ENCODE data around the gene CELA2A. TPM values are rescaled to one million over a fixed set of nuclear protein-coding genes. Genes with fewer than 3 reads are reported as not detected.
A peak's percentile ranks its signal among the peaks of the same experiment; 100 is the strongest.
"Not testable (repeated sequence)": the region's sequence is repeated elsewhere in the genome, so short reads cannot be mapped to it uniquely, and the experiment has no call there.

CELA2A gene
- total and polyA plus RNA-seq, 7 experiments from 2014 or later, result not detected

- ATAC-seq (no peak), DNase-seq (no peak)
- no peaks in the 10 kb centered on the region for H3K9me3 ChIP-seq (ENCODE audit: control insufficient read depth in 2 of 3, low read length in 3 of 3)
- no peaks in the 10 kb centered on the region for H3K27me3 ChIP-seq (ENCODE audit: control insufficient read depth in 2 of 2, insufficient read depth in 2 of 2, low read length in 2 of 2)
- H3K4me3 Mint-ChIP-seq, result no peak overlapping the region
- H3K4me1 ChIP-seq (ENCODE audit: control insufficient read depth in 2 of 2, insufficient read depth in 2 of 2, low read length in 2 of 2), result no peaks in the 10 kb centered on the region
- POLR2A ChIA-PET, result no interaction called here
- peaks cover 0 to 23% (median 0%) of the 10 kb centered on the region in 3 experiments for H3K36me3 ChIP-seq (ENCODE audit: control insufficient read depth in 2 of 3, insufficient read depth in 3 of 3, low read length in 3 of 3)
- peak overlapping the region in 1 of 9 donors; percentile 32 for H3K27ac Mint-ChIP-seq
- H3K4me1 Mint-ChIP-seq, result peaks cover 0 to 2% (median 0%) of the 10 kb centered on the region in 7 donors
- CTCF ChIA-PET, result interaction anchor here (0.6 to 3.5 kb wide), 6 partner anchors 55 to 304 kb away, joined by 3 to 64 read pairs (median 5); no protein-coding TSS in a partner anchor
- H3K36me3 Mint-ChIP-seq, result peaks cover 0 to 2% (median 0%) of the 10 kb centered on the region in 5 donors
- intact Hi-C loops (cut with micrococcal nuclease), result loop anchor here in 1 of 2 donors (10.0 kb wide), 2 partner anchors 48 to 308 kb away; no protein-coding TSS in a partner anchor
- H3K27ac ChIP-seq (ENCODE audit: low read depth, low read length), result no peak overlapping the region
- no peaks in the 10 kb centered on the region for H3K9me3 Mint-ChIP-seq
- no peak overlapping the region for H3K4me3 ChIP-seq (ENCODE audit: low read length)
- no peaks in the 10 kb centered on the region for H3K27me3 Mint-ChIP-seq
Observed at GRCh38 chr1:15432324-15432723, 24.2 kb upstream of the CELA2A start.

DNA sequence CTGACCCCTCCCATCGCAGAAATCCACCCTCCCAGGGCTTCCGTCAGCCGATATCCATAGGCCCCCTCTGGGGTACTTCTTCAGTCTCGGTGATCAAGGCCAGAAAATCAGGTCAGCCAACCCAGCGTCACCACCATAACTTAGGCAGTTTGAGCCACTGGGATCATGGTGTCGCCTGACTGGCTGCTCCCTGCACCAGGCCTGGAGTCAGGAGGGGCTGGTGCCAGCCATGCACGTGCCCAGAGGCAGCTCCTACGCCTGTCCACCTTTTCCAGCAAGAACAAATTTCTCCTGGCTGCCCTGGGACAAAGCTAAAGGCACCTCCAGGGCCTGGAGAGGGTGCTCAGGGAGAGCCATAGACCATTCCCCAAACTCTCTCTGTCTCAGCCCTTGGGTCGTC lies 23.1 kb upstream of the CELA2A start:
- no peak for DNase-seq
- Mint-ChIP-seq H3K36me3 (peaks cover 0 to under 1% (median 0%) of the 10 kb centered on the region in 5 donors), H3K4me3 (no peak overlapping the region), H3K9me3 (no peaks in the 10 kb centered on the region), H3K27ac (peak overlapping the region in 1 of 9 donors; percentile 9), H3K4me1 (peaks cover 0 to 2% (median 0%) of the 10 kb centered on the region in 7 donors), H3K27me3 (no peaks in the 10 kb centered on the region)
- H3K27me3 ChIP-seq (ENCODE audit: control insufficient read depth in 2 of 2, insufficient read depth in 2 of 2, low read length in 2 of 2), result no peaks in the 10 kb centered on the region
- no peak overlapping the region for H3K4me3 ChIP-seq (ENCODE audit: low read length)
- H3K4me1 ChIP-seq (ENCODE audit: control insufficient read depth in 2 of 2, insufficient read depth in 2 of 2, low read length in 2 of 2), result no peaks in the 10 kb centered on the region
- CTCF ChIA-PET, result no interaction called here
- no peak for ATAC-seq
- H3K27ac ChIP-seq (ENCODE audit: low read depth, low read length), result no peak overlapping the region
- H3K36me3 ChIP-seq (ENCODE audit: control insufficient read depth in 2 of 3, insufficient read depth in 3 of 3, low read length in 3 of 3), result peaks cover 0 to 12% (median 0%) of the 10 kb centered on the region in 3 experiments
- POLR2A ChIA-PET, result no interaction called here
- no peaks in the 10 kb centered on the region for H3K9me3 ChIP-seq (ENCODE audit: control insufficient read depth in 2 of 3, low read length in 3 of 3)
- intact Hi-C loops (cut with micrococcal nuclease), result loop anchor here in 1 of 2 donors (10.0 kb wide), 2 partner anchors 49 to 309 kb away; no protein-coding TSS in a partner anchor

DNA sequence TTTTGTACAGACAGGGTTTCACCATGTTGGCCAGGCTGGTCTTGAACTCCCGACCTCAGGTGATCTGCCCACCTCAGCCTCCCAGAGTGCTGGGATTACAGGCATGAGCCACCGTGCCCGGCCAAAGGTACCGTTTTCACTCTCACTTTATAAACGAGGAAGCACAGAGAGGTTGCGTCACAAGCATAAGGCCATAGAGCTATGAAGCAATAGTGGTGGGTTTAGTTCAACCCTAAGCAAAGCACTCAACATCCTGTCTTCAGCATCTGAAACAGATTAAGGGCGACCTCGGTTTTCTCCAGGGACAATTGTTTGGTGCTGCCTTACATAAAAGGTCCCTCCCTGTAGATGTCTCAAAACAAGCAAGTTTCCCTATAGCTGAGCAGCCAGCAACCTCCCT lies 21.8 kb upstream of the CELA2A start:
- CTCF ChIA-PET, result interaction anchor here (2.7 kb wide), 1 partner anchor 111 kb away, joined by 8 read pairs; no protein-coding TSS in a partner anchor
- H3K4me1 Mint-ChIP-seq; H3K36me3 ChIP-seq (ENCODE audit: control insufficient read depth in 2 of 3, insufficient read depth in 3 of 3, low read length in 3 of 3); H3K36me3 Mint-ChIP-seq; H3K4me3 Mint-ChIP-seq; H3K4me1 ChIP-seq (ENCODE audit: control insufficient read depth in 2 of 2, insufficient read depth in 2 of 2, low read length in 2 of 2); H3K4me3 ChIP-seq (ENCODE audit: low read length); POLR2A ChIA-PET; H3K27ac Mint-ChIP-seq; H3K9me3 ChIP-seq (ENCODE audit: control insufficient read depth in 2 of 3, low read length in 3 of 3); H3K27me3 Mint-ChIP-seq; H3K27me3 ChIP-seq (ENCODE audit: control insufficient read depth in 2 of 2, insufficient read depth in 2 of 2, low read length in 2 of 2); H3K27ac ChIP-seq (ENCODE audit: low read depth, low read length); DNase-seq; H3K9me3 Mint-ChIP-seq: not testable (repeated sequence)
- ATAC-seq, result peak; percentile 21
- intact Hi-C loops (cut with micrococcal nuclease), result loop anchor here in 1 of 2 donors (10.0 kb wide), 2 partner anchors 50 to 310 kb away; no protein-coding TSS in a partner anchor

DNA sequence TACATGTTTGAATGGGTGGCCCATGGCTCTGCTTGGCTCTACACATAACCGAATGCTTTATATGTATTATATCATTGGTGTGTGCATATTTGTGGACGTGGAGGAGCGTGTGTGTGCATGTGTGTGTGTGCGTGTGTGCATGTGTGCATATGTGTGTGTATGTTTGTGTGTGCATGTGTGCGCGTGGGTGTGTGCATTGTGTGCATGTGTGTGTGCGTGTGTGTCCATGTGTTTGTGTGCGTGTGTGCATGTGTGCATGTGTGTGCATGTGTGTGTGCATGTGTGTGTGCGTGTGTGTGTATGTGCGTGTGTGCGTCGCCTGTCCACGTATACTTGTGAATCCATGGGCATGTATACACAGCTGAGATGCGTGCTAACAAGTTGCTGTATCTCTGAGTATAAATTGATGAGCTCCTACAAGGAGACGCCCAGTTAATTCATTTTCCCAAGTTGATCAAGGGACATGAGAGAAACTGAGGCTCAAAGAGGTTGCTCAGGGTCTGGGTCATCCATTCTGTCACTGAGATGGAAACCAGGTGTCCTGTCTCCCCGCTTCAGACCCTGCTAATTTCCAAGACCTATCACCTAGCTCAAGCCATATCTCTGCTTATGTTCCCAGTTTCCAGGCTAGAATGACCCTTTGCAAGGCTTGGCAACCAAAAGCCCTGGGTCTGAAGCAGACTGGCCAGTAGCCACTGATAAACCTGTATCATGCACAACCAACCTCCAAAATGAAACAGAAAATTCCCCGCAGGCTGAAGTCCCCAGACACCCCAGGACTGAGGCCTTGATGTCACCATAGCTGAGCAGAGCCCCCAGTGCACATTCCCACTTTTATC lies 21.1 kb upstream of the CELA2A start:
- intact Hi-C loops (cut with micrococcal nuclease), result loop anchor here in 1 of 2 donors (10.0 kb wide), 2 partner anchors 51 to 311 kb away; no protein-coding TSS in a partner anchor
- ChIA-PET POLR2A (no interaction called here), CTCF (interaction anchor here (2.7 kb wide), 1 partner anchor 112 kb away, joined by 8 read pairs; no protein-coding TSS in a partner anchor)
- Mint-ChIP-seq H3K36me3 (no peaks in the 10 kb centered on the region), H3K4me1 (peaks cover 0 to 2% (median 0%) of the 10 kb centered on the region in 7 donors), H3K27ac (no peak overlapping the region), H3K4me3 (no peak overlapping the region), H3K27me3 (no peaks in the 10 kb centered on the region), H3K9me3 (no peaks in the 10 kb centered on the region)
- Histone ChIP-seq H3K36me3 (ENCODE audit: control insufficient read depth in 2 of 3, insufficient read depth in 3 of 3, low read length in 3 of 3) (peaks cover 0 to 2% (median 0%) of the 10 kb centered on the region in 3 experiments), H3K27ac (ENCODE audit: low read depth, low read length) (no peak overlapping the region), H3K4me3 (ENCODE audit: low read length) (no peak overlapping the region), H3K27me3 (ENCODE audit: control insufficient read depth in 2 of 2, insufficient read depth in 2 of 2, low read length in 2 of 2) (no peaks in the 10 kb centered on the region), H3K4me1 (ENCODE audit: control insufficient read depth in 2 of 2, insufficient read depth in 2 of 2, low read length in 2 of 2) (no peaks in the 10 kb centered on the region), H3K9me3 (ENCODE audit: control insufficient read depth in 2 of 3, low read length in 3 of 3) (no peaks in the 10 kb centered on the region)
- ATAC-seq (no peak), DNase-seq (no peak)

GRCh38 chr1:15436881-15437442 lies 19.6 kb upstream of the CELA2A start:
- no peak overlapping the region for H3K27ac ChIP-seq (ENCODE audit: low read depth, low read length)
- Mint-ChIP-seq H3K27ac (no peak overlapping the region), H3K4me3 (no peak overlapping the region), H3K4me1 (peaks cover 0 to 2% (median 0%) of the 10 kb centered on the region in 7 donors), H3K36me3 (no peaks in the 10 kb centered on the region), H3K27me3 (no peaks in the 10 kb centered on the region), H3K9me3 (no peaks in the 10 kb centered on the region)
- no peak overlapping the region for H3K4me3 ChIP-seq (ENCODE audit: low read length)
- DNase-seq (no peak), ATAC-seq (no peak)
- no peaks in the 10 kb centered on the region for H3K9me3 ChIP-seq (ENCODE audit: control insufficient read depth in 2 of 3, low read length in 3 of 3)
- intact Hi-C loops (cut with micrococcal nuclease), result loop anchor here in 1 of 2 donors (10.0 kb wide), 2 partner anchors 52 to 312 kb away; no protein-coding TSS in a partner anchor
- ChIA-PET POLR2A (interaction anchor here (0.7 kb wide), 1 partner anchor 112 kb away, joined by 3 read pairs; no protein-coding TSS in a partner anchor), CTCF (interaction anchor here (2.7 kb wide), 1 partner anchor 113 kb away, joined by 8 read pairs; no protein-coding TSS in a partner anchor)
- no peaks in the 10 kb centered on the region for H3K27me3 ChIP-seq (ENCODE audit: control insufficient read depth in 2 of 2, insufficient read depth in 2 of 2, low read length in 2 of 2)
- no peaks in the 10 kb centered on the region for H3K36me3 ChIP-seq (ENCODE audit: control insufficient read depth in 2 of 3, insufficient read depth in 3 of 3, low read length in 3 of 3)
- H3K4me1 ChIP-seq (ENCODE audit: control insufficient read depth in 2 of 2, insufficient read depth in 2 of 2, low read length in 2 of 2), result no peaks in the 10 kb centered on the region

- no peak overlapping the region for H3K4me3 Mint-ChIP-seq
- ChIA-PET POLR2A (no interaction called here), CTCF (no interaction called here)
- H3K9me3 ChIP-seq (ENCODE audit: control insufficient read depth in 2 of 3, low read length in 3 of 3), result no peaks in the 10 kb centered on the region
- H3K4me3 ChIP-seq (ENCODE audit: low read length), result no peak overlapping the region
- DNase-seq, result no peak
- peaks cover 0 to 7% (median 0%) of the 10 kb centered on the region in 5 donors for H3K27me3 Mint-ChIP-seq
- H3K36me3 ChIP-seq (ENCODE audit: control insufficient read depth in 2 of 3, insufficient read depth in 3 of 3, low read length in 3 of 3), result no peaks in the 10 kb centered on the region
- no peaks in the 10 kb centered on the region for H3K4me1 ChIP-seq (ENCODE audit: control insufficient read depth in 2 of 2, insufficient read depth in 2 of 2, low read length in 2 of 2)
- H3K36me3 Mint-ChIP-seq, result no peaks in the 10 kb centered on the region
- intact Hi-C loops (cut with micrococcal nuclease), result loop anchor here in 1 of 2 donors (10.0 kb wide), 2 partner anchors 55 to 315 kb away; no protein-coding TSS in a partner anchor
- no peak overlapping the region for H3K27ac ChIP-seq (ENCODE audit: low read depth, low read length)
- no peaks in the 10 kb centered on the region for H3K27me3 ChIP-seq (ENCODE audit: control insufficient read depth in 2 of 2, insufficient read depth in 2 of 2, low read length in 2 of 2)
- no peaks in the 10 kb centered on the region for H3K9me3 Mint-ChIP-seq
- no peak for ATAC-seq
- peaks cover 0 to 2% (median 0%) of the 10 kb centered on the region in 7 donors for H3K4me1 Mint-ChIP-seq
- H3K27ac Mint-ChIP-seq, result no peak overlapping the region
Observed at GRCh38 chr1:15439325-15439724, 17.2 kb upstream of the CELA2A start.

Data from naive thymus-derived CD4-positive, alpha-beta T cell (primary cell).